Measurements from ENCODE around the gene TARS1. TPM values are rescaled to one million over a fixed set of nuclear protein-coding genes. Genes with fewer than 3 reads are reported as not detected.
A peak's percentile ranks its signal among the peaks of the same experiment; 100 is the strongest.

The TARS1 gene
- polyA plus RNA-seq, 1 experiment = 121 TPM

GRCh38 chr5:33474931-33475499, 34.2 kb downstream of the TARS1 start:
- Histone ChIP-seq H3K4me3 (ENCODE audit: low read depth, low read length) (no peak overlapping the region), H3K27me3 (ENCODE audit: control insufficient read depth, insufficient read depth, low read length) (no peaks in the 10 kb centered on the region), H3K36me3 (ENCODE audit: control insufficient read depth, insufficient read depth, low read length) (peaks cover 7% of the 10 kb centered on the region)
- ChIA-PET POLR2A (no interaction called here), CTCF (no interaction called here)
- no peak for TF ChIP-seq CTCF (IDR thresholded peaks at IDR 0.05; ENCODE audit: insufficient read depth, low read depth, low read length)
- no peak for DNase-seq (ENCODE audit: low read depth)

GRCh38 chr5:33475706-33476105, 34.9 kb downstream of the TARS1 start:
- CTCF ChIA-PET = no interaction called here
- H3K36me3 ChIP-seq (ENCODE audit: control insufficient read depth, insufficient read depth, low read length) = peaks cover 2% of the 10 kb centered on the region

GRCh38 chr5:33476992-33477391, 36.2 kb downstream of the TARS1 start:
- H3K36me3 ChIP-seq (ENCODE audit: control insufficient read depth, insufficient read depth, low read length) = peaks cover 2% of the 10 kb centered on the region
- ChIA-PET CTCF (no interaction called here), POLR2A (no interaction called here)
- DNase-seq (ENCODE audit: low read depth) = no peak
- no peaks in the 10 kb centered on the region for H3K27me3 ChIP-seq (ENCODE audit: control insufficient read depth, insufficient read depth, low read length)
- TF ChIP-seq CTCF (IDR thresholded peaks at IDR 0.05; ENCODE audit: insufficient read depth, low read depth, low read length) = no peak
- H3K4me3 ChIP-seq (ENCODE audit: low read depth, low read length) = no peak overlapping the region

More at GRCh38 chr5:33475706-33476105, 34.9 kb downstream of the TARS1 start:
- DNase-seq (ENCODE audit: low read depth) = no peak
- no peaks in the 10 kb centered on the region for H3K27me3 ChIP-seq (ENCODE audit: control insufficient read depth, insufficient read depth, low read length)
- no peak for TF ChIP-seq CTCF (IDR thresholded peaks at IDR 0.05; ENCODE audit: insufficient read depth, low read depth, low read length)
- H3K4me3 ChIP-seq (ENCODE audit: low read depth, low read length) = no peak overlapping the region
- POLR2A ChIA-PET = no interaction called here

- CTCF ChIA-PET = interaction anchor here (1.3 to 1.6 kb wide), 3 partner anchors 13 to 492 kb away, joined by 3 to 5 read pairs (median 4); no protein-coding TSS in a partner anchor
- Histone ChIP-seq H3K27me3 (ENCODE audit: control insufficient read depth, insufficient read depth, low read length) (no peaks in the 10 kb centered on the region), H3K36me3 (ENCODE audit: control insufficient read depth, insufficient read depth, low read length) (peaks cover 2% of the 10 kb centered on the region), H3K4me3 (ENCODE audit: low read depth, low read length) (no peak overlapping the region)
- POLR2A ChIA-PET = interaction anchor here (0.7 kb wide), 1 partner anchor 861 kb away, joined by 12 read pairs; no protein-coding TSS in a partner anchor
- no peak for DNase-seq (ENCODE audit: low read depth)
- no peak for TF ChIP-seq CTCF (IDR thresholded peaks at IDR 0.05; ENCODE audit: insufficient read depth, low read depth, low read length)
Observed at GRCh38 chr5:33477816-33478215, 37.1 kb downstream of the TARS1 start.

GRCh38 chr5:33479311-33479710, 38.5 kb downstream of the TARS1 start:
- TF ChIP-seq CTCF (IDR thresholded peaks at IDR 0.05; ENCODE audit: insufficient read depth, low read depth, low read length) = no peak
- peaks cover 2% of the 10 kb centered on the region for H3K36me3 ChIP-seq (ENCODE audit: control insufficient read depth, insufficient read depth, low read length)
- peak; percentile 24 for DNase-seq (ENCODE audit: low read depth)
- H3K4me3 ChIP-seq (ENCODE audit: low read depth, low read length) = no peak overlapping the region
- no peaks in the 10 kb centered on the region for H3K27me3 ChIP-seq (ENCODE audit: control insufficient read depth, insufficient read depth, low read length)
- CTCF ChIA-PET = interaction anchor here (0.9 to 1.7 kb wide), 3 partner anchors 154 to 491 kb away, joined by 3 to 6 read pairs (median 4); no protein-coding TSS in a partner anchor
- POLR2A ChIA-PET = no interaction called here

All from BJ (cell line).